GM12878 (cell line): ENCODE data around the gene CC2D1A.

Source experiments
- BCL11A ChIP-seq: IDR thresholded peaks from 2 replicates; pipeline ENCODE4 v1.6.1; 2011; ENCODE audit warnings: low read depth, low read length
- CBFB ChIP-seq: IDR thresholded peaks from 2 replicates; pipeline ENCODE4 v1.6.1; 2016; ENCODE audit warnings: antibody characterized with exemption, low read depth
- RAD21 ChIP-seq: IDR thresholded peaks from 2 replicates; pipeline ENCODE4 v1.6.1; 2011; ENCODE audit warnings: mild to moderate bottlenecking, low read depth, low read length, moderate library complexity; ENCODE audit not compliant: insufficient read depth
- SMARCA5 ChIP-seq: fragments of 450-650 bp; IDR thresholded peaks from 2 replicates; pipeline ENCODE4 v1.6.1; 2017; ENCODE audit warnings: mild to moderate bottlenecking
- SREBF2 ChIP-seq: IDR thresholded peaks from 2 replicates; pipeline ENCODE4 v1.6.1; 2012; ENCODE audit warnings: mild to moderate bottlenecking, low read length
- STAT1 ChIP-seq: fragments of 450-650 bp; conservative IDR thresholded peaks from 2 replicates; pipeline ENCODE4 v1.6.1; 2014; ENCODE audit warnings: antibody characterized with exemption, mild to moderate bottlenecking
- STAT3 ChIP-seq: IDR thresholded peaks from 2 replicates; pipeline ENCODE4 v1.6.1; 2011; ENCODE audit warnings: low read depth, low read length, improper control_type of control experiment
- ZSCAN29 ChIP-seq: fragments of 450-650 bp; IDR thresholded peaks from 2 replicates; pipeline ENCODE4 v1.6.1; 2017; ENCODE audit warnings: mild to moderate bottlenecking, moderate library complexity
- TF ChIP-seq, protein P1 (sequence below), 3 experiments: IDR thresholded peaks in 2 of 3; conservative IDR thresholded peaks in 1 of 3; 2 replicates each; pipeline ENCODE4 v1.5.1; 2011; ENCODE audit warnings: low read depth in 3 of 3, low read length in 3 of 3, mild to moderate bottlenecking in 3 of 3, control low read depth in 2 of 3, moderate library complexity in 2 of 3, inconsistent platforms in 1 of 3, mixed read lengths in 1 of 3; ENCODE audit not compliant: control insufficient read depth in 2 of 3, insufficient read depth in 1 of 3; ENCODE audit errors: extremely low read depth in 1 of 3

GRCh38 chr19:13913352-13913751, 7.4 kb downstream of the CC2D1A start:
- TF ChIP-seq STAT1 (no peak), SMARCA5 (no peak), STAT3 (no peak), SREBF2 (no peak), ZSCAN29 (no peak), BCL11A (no peak), RAD21 (no peak), CBFB (no peak)
- TF ChIP-seq, protein P1, sequence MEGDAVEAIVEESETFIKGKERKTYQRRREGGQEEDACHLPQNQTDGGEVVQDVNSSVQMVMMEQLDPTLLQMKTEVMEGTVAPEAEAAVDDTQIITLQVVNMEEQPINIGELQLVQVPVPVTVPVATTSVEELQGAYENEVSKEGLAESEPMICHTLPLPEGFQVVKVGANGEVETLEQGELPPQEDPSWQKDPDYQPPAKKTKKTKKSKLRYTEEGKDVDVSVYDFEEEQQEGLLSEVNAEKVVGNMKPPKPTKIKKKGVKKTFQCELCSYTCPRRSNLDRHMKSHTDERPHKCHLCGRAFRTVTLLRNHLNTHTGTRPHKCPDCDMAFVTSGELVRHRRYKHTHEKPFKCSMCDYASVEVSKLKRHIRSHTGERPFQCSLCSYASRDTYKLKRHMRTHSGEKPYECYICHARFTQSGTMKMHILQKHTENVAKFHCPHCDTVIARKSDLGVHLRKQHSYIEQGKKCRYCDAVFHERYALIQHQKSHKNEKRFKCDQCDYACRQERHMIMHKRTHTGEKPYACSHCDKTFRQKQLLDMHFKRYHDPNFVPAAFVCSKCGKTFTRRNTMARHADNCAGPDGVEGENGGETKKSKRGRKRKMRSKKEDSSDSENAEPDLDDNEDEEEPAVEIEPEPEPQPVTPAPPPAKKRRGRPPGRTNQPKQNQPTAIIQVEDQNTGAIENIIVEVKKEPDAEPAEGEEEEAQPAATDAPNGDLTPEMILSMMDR (IDR thresholded peaks at IDR 0.05 in 2 of 3, conservative IDR thresholded peaks at IDR 0.05 in 1 of 3; ENCODE audit: control insufficient read depth in 2 of 3, extremely low read depth in 1 of 3, insufficient read depth in 1 of 3, low read depth in 3 of 3, low read length in 3 of 3), result no peak
